Suppressor macrophage (primary cell): ENCODE measurements around the gene PPIL3.
A peak's percentile ranks its signal among the peaks of the same experiment; 100 is the strongest.

Experiments
- DNase-seq, 4 experiments: peaks; one replicate each; pipeline ENCODE4 v3.0.0-alpha.2; 2020 to 2022

The PPIL3 gene

DNA sequence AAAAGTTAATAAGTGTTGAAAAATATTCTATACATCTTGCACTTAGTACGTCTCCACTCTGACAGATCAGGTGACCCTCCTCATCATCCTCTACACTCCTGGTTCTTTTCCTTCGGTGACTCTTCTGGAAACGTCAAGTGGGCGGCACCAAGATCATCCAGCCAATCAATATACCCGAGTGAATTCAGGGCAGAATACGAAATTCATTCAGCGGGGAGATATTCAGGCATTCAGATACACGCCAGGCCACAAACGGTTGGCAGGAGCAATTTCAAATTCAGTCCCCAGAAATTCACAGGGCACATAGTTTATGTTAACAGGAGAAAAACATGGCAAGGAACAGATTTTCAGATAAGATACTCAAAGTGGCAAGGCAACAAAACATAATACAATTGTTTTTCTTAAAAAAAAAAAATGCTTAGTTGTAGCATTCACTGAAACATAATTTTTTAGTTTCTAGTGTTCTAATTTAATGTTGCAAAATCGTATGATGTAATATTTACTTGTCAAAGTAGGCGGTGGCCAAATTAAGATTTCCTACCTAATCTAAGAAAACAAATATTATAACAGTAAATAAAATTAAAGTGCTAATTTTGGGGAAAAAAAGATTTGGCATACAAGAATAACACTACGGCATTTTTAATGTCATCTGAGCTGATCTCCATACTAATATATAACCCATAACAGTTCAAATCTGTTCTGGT, 28.6 kb downstream of the PPIL3 start:
- peak in 2 of 4 experiments; percentile 17 to 37 for DNase-seq

DNA sequence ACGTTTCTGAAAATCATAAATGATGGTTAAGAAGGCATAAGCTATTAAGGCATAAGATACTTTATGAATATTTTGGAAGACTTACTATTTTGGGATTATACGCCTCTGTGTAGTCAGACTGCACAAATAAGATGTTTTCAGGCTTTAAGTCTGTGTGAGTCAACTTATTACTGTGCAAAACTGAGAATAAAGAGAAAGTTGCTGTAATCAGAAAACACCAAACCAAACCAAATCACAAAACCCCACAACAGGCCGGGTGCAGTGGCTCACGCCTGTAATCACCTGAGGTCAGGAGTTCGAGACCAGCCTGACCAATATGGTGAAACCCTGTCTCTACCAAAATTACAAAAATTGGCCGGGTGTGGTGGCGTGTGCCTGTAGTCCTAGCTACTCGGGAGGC, 32.1 kb downstream of the PPIL3 start:
- no peak for DNase-seq

DNA sequence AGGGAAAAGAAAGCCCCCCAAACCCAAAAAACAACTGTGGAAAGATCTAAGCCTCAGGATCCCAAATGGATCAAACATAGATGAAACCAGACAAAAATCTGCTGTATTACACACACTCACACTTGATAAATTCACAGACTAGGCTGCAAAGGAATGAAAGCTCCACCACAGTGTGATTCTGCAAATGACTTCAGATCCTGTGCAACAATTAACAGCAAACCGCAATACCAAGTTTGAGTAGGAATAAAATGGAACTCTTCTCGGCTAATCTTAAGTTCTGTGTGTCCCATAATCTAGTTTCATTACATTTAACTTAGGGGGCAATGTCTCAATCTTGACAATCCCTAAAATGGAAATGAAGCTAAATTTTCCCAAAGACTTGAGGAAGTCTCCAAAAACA, 36.3 kb downstream of the PPIL3 start:
- DNase-seq, result no peak

DNA sequence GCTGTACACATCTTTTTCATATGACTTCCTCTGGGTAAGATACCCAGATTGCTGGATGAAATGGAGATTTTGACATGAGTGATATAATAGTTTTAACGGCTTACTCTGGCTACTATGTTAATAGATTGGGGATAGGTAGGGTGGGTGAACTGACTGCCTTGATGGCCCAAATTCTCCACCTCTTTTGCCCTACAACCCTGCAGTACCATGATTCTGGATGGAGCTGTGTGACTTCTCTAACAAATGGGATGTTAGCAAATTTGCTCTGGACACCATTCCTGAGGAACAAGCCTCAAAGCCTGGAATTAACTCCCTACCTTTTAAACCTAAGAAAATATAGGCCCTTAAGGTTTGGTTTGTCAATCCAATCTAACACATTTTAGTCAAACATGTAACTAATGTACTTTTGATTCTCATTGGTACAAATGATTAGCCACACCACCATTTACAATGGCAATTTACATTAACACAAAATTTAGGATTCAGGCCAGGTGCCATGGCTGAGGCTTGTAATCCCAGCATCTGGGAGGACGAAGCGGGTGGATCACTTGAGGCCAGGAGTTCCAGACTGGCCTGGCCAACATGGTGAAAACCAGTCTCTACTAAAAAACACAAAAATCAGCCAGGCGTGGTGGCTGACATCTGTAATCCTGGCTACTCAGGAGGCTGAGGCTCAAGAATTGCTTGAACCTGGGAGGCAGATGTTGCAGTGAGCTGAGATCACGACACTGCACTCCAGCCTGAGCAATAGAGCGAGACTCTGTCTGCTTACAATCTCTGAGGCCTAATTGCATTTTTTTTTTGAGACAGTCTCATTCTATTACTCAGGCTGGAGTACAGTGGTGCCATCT, 37.3 kb downstream of the PPIL3 start:
- DNase-seq, result no peak

DNA sequence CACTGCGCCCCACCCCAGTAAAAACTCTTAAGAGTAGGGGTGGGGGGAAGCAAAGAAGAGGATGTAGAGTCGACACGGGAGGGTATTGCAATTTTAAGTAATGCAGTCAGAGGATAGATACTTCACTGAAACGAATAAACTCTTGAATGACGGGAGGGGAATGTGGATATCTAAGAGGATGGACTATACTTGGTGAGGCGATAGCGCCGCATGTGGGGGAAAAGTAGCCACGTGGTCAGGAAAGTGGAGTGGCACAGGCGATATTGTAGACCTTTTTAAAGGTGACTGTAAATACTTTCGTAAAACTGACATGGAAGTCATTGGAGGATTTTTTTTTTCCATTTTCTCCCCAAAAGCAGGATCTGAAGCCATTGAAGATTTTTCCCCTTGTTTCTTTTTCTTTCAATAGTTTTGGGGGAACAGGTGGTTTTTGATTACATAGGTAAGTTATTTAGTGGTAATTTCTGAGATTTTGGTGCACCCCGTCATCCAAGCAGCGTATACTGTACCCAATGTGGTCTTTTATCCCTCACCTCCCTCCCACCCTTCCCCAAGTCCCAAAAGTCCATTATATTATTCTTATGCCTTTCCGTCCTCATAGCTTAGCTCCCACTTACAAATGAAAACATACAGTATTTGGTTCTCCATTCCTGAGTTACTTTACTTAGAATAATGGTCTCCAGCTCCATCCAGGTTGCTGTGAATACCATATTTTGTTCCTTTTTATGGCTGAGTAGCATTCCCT, 38.2 kb downstream of the PPIL3 start:
- no peak for DNase-seq

DNA sequence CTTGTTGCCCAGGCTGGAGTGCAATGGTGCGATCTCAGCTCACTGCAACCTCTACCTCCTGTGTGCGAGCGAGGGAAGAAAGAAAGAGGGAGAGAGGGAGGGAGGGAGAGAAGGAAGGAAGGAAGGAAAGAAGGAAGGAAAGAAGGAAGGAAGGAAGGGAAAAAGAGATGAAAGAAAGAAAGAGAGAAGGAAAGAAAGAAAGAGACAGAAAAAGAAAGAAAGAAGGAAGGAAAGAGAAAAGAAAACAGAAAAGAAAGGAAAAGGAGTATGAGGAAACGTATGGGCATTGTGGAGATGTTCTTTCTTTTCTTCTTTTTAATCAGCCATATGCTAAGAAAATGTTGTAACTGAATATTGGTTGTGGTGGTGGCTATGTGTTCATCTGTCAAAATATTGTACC, 40.9 kb downstream of the PPIL3 start:
- no peak for DNase-seq

DNA sequence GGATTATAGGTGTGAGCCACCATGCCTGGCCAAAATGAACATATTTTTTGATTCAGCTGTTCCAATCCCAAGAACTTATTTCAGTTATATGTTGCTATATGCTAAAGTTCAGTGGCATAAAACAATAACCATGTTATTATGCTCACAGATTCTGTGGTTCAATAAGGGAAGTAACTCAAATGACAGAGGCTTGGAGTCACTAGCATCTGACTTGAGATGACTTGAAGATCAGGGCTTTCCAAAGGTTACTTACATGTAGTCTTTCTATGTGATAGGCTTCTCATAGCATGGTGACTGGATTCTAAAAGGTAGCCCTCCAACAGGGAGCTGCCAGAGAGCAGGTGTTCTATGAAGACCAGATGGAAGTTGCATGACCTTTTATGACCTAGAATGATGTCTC, 41.6 kb downstream of the PPIL3 start:
- peak; percentile 47 to 87 (median 66) for DNase-seq

DNA sequence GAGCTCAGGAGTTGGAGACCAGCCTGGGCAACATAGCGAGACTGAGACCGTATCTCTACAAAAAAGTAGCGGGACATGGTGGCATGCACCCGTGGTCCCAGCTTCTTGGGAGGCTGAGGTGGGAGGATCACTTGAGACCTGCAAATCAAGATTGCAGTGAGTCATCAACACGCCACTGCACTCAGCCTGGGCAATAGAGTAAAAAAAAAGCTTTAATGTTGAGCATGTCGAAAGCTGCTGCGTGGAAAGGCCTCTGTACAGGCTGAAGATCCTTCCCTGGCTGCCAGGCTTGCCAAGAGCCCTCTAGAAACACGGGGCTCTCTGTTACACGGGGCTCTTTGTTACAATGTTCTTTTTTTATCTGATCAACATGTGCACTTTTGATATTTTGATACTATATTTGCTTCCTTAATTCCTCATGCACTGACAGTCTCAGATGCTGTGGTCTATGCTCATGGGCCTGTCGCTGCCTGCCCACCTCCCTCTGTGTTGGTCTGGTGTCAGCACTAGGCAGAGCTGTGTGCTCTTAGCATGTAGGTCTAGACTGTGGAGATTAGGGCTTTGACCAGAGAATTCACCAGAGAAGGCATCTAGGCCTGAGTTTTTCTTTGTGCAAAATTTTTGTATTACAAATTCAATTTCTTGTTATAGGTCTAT, 43.1 kb downstream of the PPIL3 start:
- DNase-seq, result peak in 3 of 4 experiments; percentile 18 to 38 (median 36)

DNA sequence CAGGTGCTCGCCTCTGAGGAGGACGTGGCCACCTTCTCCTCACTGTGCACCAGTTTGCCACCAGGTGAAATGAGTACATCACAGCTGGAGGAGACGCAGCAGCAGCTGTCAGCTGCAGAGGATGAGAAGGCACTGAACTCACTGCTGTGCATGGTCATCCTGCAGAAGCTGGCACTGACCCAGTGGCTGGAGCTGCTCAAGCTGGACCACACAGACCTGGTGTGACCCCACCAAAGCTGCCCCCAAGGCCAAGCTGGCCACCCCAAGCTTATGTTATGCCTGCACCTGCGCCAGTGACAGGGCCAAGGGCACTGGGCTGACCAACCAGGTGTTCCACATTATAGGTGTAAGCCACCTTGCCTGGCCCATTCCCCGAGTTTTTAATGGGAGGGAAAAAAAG, 43.7 kb downstream of the PPIL3 start:
- DNase-seq, result no peak

DNA sequence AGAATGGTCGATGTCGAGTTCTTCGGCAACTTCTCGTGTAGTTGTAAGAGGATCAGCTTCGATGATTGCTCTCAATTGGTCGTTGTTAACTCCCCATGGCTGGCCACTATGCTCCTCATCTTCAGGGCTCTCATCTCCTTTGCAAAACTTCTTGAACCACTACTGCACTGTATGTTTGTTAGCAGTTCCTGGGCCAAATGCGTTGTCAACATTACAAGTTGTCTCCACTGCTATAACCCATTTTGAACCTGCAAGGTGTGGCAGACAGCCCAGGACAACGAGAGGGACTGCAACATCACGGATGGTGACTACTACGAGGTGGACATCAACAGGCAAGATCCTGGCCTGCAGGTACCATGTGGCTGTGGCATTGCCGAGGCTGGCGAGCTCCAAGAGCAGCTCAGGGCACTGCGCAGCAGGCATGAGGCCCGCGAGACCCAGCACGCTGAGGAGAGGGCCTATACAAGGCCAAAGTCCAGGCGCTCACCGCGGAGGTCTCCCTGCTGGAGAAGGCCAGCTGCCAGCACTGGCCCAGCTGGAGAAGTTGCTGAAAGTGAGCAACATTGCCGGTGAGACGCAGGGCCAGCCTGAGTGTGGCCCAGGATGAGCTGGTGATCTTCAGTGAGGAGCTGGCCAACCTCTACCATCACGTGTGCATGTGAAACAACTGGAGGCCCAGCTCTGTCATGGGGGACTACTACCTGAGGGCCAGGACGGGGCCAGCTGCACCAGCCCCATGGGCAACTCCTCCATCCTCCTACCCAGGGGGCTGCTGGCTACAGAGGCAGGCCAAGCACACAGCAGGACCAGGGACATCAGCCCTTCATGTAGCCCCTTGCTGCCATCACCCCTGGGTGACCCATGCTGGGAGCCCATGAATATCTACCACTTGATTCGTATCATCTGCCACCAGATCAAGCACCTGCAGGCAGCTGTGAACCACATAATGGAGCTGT, 44.6 kb downstream of the PPIL3 start:
- DNase-seq, result no peak

DNA sequence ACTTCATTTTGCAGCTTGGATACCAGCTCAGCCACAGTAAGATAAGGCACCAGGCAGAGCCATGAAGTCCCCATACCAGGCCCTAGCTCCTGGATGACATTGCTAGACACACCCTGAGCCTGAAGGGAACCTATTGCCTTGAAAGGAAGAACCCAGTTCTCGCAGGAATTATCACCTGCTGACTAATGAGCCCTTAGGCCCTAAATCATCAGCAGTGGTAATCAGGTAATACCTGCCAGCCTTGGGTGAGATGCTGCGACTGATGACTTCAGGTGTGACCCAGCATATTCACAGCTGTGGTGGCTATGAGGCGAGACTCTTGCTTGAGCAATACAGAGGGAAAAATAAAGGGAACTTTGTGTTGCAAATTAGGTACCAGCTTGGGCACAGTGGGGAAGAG, 49.4 kb downstream of the PPIL3 start:
- no peak for DNase-seq

DNA sequence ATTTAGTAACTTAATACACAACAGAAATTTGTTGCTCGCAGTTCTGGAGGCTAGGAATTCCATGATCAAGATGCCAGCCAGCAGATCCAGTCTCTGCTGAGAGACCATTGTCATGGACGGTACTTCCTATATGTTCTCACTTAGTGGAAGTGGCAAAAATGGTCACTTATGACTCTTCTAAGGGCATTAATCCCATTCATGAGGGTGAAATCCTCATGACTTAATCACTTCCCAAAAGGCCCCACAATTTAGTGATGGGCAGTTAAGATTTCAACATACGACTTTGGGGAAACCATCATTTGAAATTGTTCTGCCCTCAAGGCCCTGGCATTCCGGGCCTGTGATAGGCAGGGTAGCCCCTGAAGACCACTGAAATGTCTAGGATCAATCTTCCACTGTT, 54.2 kb downstream of the PPIL3 start:
- DNase-seq, result peak in 2 of 4 experiments; percentile 17 to 30

DNA sequence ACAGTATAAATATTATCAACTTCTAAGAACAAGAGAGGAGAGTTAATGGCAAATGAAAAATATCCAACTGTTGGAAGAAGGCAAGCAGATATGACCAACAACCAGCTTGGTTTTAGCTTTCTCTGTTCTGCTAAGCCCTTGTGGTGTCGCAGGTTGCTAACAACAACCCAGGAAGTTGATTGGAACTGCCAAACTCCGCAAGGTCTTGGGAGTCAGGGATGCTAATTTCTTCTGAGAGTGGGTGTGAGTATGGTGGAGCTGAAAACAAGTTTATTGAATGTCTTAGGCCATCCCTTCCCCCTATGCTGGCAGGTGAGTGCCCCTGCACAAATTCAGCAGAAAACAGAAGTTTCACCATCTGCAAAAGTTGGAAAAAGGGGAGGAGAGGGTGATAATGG, 59.6 kb downstream of the PPIL3 start:
- DNase-seq, result no peak

DNA sequence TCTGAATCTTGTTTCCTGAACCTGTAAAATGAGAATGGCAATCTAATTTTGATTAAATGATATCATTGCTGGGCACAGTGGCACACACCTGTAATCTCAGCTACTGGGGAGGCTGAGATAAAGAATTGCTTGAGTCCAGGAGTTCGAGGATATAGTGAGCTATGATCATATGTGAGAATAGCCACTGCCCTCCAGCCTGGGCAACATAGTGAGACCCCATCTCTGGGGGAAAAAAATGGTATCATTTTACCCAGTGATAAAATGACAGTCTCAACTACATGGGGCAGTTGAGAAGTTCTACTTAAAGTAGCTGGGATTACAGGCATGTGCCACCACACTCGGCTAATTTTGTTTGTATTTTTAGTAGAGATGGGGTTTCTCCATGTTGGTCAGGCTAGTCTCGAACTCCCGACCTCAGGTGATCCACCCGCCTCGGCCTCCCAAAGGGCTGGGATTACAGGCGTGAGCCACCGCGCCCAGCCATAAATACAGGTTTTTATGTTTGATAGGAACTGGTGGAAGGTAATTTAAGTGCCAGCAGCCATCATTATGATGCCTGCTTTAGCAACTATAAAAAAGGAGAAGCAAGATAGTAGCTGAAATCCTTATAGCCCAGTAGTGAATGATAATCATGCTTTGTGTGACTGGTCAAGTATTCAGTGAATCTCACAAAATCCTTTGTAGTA, 60.2 kb downstream of the PPIL3 start:
- no peak for DNase-seq

DNA sequence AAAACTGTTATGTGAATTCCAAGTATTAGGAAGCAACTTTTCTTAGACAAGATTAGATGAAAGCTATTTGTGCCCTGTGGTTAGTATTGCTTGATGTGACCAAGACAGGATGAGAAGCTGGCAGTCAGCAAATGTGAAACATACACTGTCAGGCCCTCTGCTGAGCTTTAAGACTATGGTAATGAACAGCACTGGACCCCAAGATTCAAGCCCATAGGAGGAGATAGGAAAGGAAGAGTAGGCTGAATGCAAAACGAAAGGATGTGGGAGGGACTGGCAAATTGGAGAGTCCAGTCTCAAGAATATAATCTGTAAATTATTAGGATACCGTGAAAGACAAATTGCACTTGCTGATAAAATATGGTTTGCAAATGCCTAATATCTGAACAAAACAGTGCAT, 60.8 kb downstream of the PPIL3 start:
- DNase-seq, result no peak

DNA sequence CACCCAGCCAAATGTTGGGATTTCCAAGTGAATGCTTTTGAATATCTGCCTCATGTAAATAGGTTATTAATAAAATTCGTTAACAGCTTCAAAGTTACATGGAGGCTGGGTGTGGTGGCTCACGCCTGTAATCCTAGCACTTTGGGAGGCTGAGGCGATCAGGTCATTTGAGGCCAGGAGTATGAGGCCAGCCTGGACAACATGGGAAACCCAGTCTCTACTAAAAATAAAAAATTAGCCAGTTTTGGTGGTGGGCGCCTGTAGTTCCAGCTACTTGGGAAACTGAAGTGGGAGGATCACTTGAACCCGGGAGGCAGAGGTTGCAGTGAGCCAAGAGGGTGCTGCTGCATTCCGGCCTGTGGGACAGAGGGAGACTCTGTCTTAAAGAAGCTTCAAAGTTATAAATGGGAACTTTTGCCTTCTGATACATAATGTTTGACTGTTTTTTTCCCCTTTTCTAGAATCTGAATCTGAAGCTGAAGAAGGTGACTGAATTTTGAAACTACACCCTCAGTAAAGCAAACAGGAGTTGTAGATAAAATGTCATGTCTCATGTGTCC, 67.1 kb downstream of the PPIL3 start:
- DNase-seq, result peak in 1 of 4 experiments; percentile 12
